AG10803 (cell line): ENCODE measurements around the gene AVEN.
A peak's percentile ranks its signal among the peaks of the same experiment; 100 is the strongest.

ENCODE experiments used
- DNase-seq: peaks from one replicate; pipeline ENCODE4 v3.0.0; 2010; ENCODE audit warnings: low read depth
- H3K4me3 ChIP-seq: 2 replicates; pipeline ENCODE4 v1.5.1; 2011; ENCODE audit warnings: mild to moderate bottlenecking, low read length, control low read depth
- TF ChIP-seq, protein P1 (sequence below): conservative IDR thresholded peaks from 2 replicates; pipeline ENCODE4 v1.5.1; 2011; ENCODE audit warnings: mild to moderate bottlenecking, low read length, control low read depth, inconsistent platforms

AVEN gene

DNA sequence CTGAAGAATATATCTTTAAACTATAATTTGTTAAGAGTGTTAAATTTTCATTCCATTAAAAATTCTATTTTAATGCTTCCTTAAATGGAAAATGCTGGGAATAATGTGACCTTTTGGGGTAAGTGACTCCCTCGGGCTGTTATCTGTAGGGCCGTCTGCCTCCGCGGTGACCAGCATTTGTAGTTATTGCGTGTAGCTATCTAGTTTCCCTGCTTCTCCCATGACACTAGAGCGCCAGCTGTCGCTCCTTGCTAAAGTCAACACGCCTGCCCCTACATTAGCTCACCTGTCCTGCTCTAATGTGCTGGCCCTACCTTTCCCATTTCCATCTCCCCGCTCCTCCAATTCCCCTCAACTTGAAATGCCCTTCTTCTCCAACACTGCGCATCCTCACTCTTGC is 83.1 kb downstream of the AVEN start:
- DNase-seq, result no peak
- TF ChIP-seq, protein P1, sequence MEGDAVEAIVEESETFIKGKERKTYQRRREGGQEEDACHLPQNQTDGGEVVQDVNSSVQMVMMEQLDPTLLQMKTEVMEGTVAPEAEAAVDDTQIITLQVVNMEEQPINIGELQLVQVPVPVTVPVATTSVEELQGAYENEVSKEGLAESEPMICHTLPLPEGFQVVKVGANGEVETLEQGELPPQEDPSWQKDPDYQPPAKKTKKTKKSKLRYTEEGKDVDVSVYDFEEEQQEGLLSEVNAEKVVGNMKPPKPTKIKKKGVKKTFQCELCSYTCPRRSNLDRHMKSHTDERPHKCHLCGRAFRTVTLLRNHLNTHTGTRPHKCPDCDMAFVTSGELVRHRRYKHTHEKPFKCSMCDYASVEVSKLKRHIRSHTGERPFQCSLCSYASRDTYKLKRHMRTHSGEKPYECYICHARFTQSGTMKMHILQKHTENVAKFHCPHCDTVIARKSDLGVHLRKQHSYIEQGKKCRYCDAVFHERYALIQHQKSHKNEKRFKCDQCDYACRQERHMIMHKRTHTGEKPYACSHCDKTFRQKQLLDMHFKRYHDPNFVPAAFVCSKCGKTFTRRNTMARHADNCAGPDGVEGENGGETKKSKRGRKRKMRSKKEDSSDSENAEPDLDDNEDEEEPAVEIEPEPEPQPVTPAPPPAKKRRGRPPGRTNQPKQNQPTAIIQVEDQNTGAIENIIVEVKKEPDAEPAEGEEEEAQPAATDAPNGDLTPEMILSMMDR, result no peak

DNA sequence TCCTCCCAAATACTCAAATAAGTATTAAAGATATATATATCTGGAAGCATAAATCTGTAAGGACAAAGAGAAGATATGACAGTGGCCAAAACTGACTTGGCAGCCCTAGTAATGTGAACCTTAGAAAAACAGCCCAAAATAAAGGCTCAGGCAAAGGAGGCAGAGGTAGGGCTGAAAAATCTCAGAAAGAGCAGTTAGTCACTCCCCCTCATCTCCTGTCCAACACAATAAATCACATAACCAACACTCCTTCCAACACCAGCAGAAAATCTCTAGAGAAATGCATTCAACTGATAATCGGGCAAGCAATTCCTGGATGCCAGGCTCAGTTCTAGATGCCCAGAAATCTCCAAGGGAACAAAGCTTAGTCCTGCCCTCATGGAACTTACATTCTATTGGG is 92.9 kb downstream of the AVEN start:
- DNase-seq, result no peak
- TF ChIP-seq, protein P1, result no peak
- H3K4me3 ChIP-seq, result no peak overlapping the region

More for the DNA sequence above, 83.1 kb downstream of the AVEN start:
- H3K4me3 ChIP-seq, result no peak overlapping the region

DNA sequence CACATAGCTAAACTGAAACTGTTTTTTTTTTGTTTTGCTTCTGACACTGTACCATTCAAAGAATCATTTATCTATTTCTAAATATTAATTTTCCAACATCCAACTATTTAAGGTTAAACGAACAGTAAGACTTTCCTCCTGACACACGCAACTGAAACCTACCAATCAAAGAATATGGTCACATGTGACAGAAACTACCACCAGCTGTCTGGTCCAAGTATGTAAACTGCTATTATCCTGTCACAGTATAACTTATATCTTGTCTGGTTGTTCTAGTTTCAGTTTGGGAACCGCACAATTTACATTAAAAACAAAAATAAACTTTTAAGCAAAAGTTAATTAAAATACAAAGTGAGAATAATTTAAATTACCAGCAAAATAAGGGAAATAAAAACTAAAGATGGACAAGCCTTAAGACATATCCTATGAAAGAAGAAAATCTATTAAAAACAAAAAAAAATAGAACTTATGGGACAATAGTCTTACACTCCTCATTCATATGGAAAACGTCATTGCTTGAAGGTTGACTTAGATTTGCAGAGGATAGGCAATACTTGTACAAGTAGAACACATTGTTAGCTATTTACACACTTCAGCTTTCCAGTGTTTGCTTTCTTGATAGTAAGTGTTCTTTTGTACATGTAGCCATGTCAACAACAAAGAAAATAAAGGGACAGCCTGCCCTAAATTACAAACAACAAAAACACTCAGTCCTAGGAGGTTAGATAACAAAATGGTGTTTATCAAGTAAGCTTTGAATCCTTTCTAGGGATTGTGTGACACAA is 97.5 kb downstream of the AVEN start:
- DNase-seq, result no peak
- TF ChIP-seq, protein P1, result no peak
- H3K4me3 ChIP-seq, result no peak overlapping the region

DNA sequence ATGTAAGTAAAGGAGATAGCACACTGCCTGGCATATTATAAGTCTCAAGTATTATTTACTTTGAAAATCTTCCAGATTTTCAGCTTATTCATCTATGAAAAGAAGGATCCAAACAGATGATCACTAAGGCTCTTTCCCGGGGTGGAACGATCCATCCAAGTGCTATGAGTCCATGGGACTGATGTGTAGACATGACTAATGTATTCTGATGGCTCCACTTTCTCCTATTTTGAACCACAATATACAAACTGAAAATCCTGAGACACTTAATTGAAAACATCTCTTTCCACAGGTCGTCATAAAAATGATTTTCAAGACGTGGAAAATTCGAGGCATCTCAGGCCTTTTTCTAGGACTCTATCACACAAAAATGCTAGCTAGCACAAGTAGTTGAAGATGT is 104.1 kb downstream of the AVEN start:
- peak; percentile 62 for DNase-seq
- no peak overlapping the region for H3K4me3 ChIP-seq
- TF ChIP-seq, protein P1, result no peak

DNA sequence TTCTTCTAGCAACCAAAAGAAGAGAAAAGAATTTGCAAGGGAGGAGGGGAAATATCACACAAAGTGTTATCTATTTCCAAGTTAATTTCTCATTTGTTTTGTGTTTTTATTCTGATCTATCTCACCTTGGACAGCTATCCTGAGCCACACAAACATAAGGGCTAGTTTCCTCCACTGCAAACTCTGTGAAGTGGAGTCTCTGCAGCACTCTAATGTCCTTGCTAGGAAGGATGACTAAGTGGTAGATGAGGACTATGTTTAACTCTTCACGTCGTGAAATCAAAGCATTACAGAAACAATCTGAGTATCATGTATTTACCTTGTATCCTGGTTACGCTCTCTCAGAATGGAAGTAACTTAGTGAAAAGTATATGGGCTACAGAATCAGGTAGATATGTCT is 104.6 kb downstream of the AVEN start:
- no peak overlapping the region for H3K4me3 ChIP-seq
- TF ChIP-seq, protein P1, result no peak

DNA sequence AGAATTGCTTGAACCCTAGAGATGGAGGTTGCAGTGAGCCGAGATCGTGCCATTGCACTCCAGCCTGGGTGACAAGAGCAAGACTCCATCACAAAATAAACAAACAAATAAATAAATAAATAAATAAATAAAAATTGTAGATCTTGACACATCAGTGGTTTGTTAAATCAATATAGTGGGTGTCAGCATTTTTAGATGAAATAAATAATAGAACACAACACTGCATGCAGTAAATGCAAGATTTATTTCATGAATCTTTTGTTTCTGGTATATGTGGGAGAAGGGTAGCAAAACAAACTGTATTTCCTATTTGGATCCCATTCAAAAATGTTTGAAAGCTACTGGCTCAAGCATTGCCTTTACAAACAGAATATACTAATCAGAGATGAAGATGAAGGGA is 106.3 kb downstream of the AVEN start:
- DNase-seq, result no peak
- TF ChIP-seq, protein P1, result no peak
- H3K4me3 ChIP-seq, result no peak overlapping the region

More for the DNA sequence above, 104.6 kb downstream of the AVEN start:
- no peak for DNase-seq

DNA sequence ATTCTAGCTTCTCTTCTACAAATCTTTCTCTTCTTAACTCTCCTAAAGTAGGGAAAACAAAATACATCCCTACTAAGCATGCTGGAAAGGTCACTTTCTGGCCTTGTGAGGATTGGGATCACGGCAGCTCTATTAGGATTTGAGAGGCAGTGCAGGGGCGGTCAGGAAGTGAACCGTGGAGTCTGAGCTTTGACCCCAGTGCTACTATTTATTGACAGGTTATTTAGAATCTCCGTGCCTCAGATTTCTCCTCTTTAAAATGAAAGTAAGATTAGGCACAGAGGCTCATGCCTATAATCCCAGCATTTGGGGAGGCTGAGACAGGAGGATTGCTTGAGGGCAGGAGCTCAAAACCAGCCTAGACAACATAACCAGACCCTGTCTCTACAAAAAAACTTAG is 112.7 kb downstream of the AVEN start:
- H3K4me3 ChIP-seq, result no peak overlapping the region
- DNase-seq, result no peak
- TF ChIP-seq, protein P1, result no peak
